GM20000 (cell line): ENCODE measurements around the gene HCAR1.
"Not testable (repeated sequence)": the region's sequence is repeated elsewhere in the genome, so short reads cannot be mapped to it uniquely, and the experiment has no call there.

Source experiments
- DNase-seq: peaks from one replicate; pipeline ENCODE4 v3.0.0; 2012; ENCODE audit warnings: low spot score
- TF ChIP-seq, protein P1 (sequence below): IDR thresholded peaks from 2 replicates; pipeline ENCODE4 v1.5.1; 2012; ENCODE audit warnings: mild to moderate bottlenecking, control low read depth; ENCODE audit errors: extremely low read depth, missing control alignments

HCAR1 gene

DNA sequence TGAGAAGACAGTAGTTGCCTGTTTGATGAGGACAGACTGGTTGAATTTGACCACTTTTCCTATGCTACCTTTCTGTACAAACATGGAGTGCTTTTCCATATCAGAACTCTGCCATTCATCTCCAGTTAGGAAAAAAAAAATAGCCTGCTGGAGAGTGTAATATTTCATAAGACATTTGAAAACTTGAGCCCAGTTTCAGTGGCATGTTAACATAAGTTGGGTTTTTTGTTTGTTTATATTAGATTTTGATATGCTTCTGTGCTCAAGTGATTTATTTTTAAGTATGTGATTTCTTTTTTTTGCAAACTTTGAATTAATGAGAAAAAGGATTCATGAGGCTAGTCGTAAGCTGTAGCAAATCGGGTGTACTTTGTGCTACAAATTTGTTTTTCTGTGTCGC, 26.8 kb downstream of the HCAR1 start:
- not testable (repeated sequence) for DNase-seq

DNA sequence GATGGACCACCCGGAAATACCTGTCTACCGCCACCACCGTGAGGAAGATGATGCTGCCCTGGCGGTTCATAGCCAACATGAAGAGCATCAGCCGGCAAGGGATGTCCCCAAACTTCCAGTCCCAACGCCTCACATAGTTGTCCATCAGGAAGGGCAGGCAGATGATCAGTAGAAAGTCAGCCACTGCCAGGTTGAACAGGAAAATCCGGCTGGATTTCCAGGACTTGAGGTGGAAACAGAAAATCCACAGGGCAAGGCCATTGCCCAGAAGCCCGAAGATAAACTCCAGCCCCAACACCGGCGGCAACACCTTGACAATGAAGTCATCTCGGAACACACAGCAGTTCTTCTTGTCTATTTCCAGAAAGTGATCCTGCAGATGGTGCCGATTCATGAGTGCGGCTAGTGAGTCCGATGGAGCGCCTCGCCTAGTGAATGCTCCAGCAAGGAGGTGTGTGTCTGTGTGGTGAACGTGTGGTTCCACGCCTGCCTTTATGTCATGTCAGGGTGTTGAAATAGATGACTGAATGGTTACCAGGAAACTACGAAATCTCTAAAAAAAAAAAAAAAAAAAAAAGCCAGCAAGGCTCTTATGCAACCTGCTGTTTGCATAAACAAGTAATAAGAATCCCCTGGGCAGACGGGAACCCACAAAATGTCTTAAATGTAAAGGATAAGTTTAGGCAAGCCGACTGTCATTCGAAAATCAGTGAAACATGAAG, 27.6 kb downstream of the HCAR1 start, which contains the start of gene HCAR2:
Gene HCAR2 (minus strand): TSS at position 468 of the 722 bp plus-strand sequence. CDS start 74 bp downstream, at position 394.
- DNase-seq, result not testable (repeated sequence)

DNA sequence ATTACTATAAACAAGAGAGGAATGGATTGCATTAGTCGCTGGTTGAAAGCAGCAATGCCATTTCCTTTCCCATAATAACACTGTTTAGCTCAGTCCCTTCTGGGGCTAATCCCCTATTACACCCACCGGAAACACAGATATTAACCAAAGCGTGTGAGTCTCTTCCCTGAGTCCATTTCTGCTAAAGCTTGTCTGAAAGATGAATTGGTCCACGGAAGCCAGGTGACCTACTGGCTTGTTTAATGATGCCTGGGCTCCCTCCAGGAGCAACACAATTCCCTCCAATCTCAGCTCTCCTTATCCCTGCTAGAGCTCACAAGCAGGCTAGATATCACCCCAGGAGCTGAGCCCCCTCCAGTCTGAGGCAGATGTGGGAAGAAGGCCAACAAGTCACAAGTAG, 29.2 kb downstream of the HCAR1 start:
- not testable (repeated sequence) for DNase-seq

DNA sequence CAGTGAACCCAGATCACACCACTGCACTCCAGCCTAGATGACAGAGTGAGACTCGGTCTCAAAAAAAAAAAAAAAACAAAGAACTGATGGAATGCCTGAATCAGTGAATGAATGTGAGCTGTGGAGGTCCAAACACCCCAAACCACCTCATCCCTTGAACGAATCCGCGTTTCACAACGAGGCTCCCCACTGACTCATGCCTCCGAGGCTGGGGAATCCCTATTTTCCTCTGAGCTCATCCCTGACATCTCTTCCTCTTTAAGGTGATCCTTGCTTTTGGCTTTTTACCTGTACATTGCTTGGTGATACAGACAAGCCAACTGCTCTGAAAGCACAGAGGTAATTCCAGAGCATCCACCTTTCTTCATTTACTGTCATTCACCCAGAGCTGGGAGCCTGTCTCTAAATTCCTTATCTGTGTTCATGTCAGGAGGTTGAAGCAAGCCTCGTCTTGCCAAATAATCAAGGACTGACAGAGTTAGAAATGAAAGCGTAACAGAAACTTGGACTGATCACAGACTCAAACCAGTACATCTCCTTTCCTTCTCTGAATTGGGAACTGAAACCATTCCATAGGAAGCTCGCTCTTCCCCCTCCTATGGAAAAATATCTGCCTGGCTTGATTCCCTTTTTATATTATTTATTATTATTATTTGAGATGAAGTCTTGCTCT, 30.5 kb downstream of the HCAR1 start:
- not testable (repeated sequence) for DNase-seq

DNA sequence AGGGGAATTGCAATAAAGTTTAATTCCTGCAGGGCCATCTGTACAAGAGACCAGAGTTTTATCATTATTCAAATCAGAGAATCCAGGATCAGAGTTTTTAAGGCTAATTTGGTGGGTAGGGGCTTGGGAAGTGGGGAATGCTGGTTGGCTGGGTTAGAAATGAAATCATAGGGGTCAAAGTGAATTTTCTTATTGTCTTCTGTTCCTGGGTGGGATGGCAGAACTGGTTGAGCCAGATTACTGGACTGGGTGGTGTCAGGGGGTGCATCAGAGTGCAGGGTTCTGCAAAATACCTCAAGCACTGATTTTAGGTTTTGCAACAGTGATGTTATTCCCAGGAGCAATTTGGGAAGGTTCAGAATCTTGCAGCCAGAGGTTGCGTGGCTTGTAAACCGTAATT, 33.7 kb downstream of the HCAR1 start:
- not testable (repeated sequence) for DNase-seq

DNA sequence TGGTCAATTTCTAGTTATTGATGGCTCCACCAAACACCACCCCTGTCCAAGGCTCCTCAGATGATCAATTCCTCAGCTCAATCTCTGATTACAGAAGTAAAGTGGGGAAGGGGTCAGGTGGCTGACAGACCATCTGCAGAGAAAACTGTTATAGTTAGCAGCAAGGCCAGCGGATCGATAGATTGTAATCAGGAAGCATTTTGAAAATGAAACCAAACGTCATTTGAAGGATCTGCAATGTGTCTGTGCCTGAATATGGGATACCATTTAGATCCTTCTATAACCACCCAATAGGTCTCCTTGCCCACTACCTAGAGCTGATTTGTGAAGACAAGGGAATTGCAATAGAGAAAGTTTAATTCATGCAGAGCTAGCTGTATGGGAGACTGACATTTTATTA, 39.1 kb downstream of the HCAR1 start:
- TF ChIP-seq, protein P1, sequence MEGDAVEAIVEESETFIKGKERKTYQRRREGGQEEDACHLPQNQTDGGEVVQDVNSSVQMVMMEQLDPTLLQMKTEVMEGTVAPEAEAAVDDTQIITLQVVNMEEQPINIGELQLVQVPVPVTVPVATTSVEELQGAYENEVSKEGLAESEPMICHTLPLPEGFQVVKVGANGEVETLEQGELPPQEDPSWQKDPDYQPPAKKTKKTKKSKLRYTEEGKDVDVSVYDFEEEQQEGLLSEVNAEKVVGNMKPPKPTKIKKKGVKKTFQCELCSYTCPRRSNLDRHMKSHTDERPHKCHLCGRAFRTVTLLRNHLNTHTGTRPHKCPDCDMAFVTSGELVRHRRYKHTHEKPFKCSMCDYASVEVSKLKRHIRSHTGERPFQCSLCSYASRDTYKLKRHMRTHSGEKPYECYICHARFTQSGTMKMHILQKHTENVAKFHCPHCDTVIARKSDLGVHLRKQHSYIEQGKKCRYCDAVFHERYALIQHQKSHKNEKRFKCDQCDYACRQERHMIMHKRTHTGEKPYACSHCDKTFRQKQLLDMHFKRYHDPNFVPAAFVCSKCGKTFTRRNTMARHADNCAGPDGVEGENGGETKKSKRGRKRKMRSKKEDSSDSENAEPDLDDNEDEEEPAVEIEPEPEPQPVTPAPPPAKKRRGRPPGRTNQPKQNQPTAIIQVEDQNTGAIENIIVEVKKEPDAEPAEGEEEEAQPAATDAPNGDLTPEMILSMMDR, result no peak
- DNase-seq, result no peak

DNA sequence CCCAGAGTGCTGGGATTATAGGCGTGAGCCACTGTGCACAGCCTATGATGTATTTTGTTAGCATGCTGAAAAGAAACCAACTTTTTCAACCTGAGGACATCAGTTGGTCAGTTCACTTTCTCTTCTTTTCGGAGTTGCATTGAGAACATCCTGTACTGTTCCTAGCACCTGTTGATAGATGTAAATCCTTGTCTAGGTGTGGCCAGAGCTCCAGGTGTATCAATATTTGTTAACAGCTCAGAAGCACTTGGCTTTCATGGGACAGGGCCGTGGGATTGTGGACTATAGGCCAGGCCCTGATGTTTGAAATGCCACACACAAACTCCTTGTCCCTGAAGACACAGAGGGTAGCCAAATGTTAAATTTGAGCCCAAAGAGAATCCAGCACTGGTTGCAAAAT, 42.4 kb downstream of the HCAR1 start:
- TF ChIP-seq, protein P1, result no peak
- DNase-seq, result no peak

DNA sequence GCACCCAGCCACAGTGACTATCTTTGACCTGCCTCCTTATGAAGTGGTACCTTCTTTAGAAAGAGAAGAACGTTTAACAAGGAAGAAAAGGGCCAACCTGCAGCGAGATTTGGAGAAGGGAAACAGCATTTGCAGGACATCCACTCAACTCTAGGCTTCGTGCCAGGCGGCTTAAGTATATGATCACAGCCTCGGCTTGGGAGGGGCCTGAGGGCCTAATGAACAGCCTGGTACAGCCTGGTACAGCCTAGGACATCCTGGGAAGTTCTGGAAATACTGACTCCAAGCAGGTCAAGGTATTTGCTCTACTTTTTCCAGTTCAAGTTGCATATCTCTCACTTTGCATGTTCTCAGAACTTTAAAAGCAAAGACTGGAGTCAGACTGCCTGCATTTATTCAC, 43.6 kb downstream of the HCAR1 start:
- TF ChIP-seq, protein P1, result no peak
- DNase-seq, result no peak

DNA sequence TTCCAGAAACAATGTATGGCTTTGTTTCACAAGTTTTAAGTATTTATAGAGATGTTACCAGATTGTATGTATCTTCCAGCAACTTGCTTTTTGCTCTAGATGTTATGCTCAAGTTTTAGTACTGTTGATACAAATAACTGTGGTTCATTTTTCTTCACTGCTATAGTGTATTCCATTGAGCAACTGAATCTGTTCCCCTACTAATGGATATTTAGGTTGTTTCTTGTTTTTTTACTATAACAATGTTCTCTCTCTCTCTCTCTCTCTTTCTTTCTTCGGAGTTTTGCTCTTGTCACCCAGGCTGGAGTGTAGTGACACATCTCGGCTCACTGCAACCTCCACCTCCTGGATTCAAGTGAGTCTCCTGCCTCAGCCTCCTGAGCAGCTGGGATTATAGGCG, 44.1 kb downstream of the HCAR1 start:
- DNase-seq, result no peak
- TF ChIP-seq, protein P1, result no peak

DNA sequence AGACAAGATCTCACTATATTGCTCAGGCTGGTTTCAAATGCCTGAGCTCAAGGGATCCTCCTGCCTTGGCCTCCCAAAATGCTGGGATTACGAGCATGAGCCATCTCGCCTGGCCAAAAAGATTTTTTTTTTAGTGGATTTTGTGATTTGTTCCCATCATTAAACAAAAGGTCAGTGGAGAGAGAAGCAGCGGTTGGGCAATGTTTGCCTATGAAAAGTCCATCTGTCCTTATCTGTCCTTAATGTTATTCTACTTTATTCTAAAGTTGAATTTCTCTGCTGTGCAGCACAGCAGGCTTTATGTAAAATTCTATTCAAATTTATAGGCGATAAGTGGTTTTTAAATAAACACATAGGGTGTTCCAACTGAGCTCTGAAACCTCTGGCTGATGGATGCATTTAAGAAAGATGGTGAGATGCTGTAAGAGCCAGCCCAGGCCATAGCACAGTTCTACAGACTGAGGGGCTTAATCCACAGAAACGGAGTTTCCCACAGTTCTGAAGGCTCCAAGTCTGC, 46.3 kb downstream of the HCAR1 start:
- DNase-seq, result no peak
- TF ChIP-seq, protein P1, result no peak
